ENCODE data around the gene CMTM8.

Gene CMTM8

GRCh38 chr3:32280262-32280910, 41.9 kb downstream of the CMTM8 start:
- DNase-seq = no peak

GRCh38 chr3:32281570-32282106, 43.2 kb downstream of the CMTM8 start:
- DNase-seq = no peak

GRCh38 chr3:32282578-32283154, 44.2 kb downstream of the CMTM8 start:
- DNase-seq = no peak

- no peak for DNase-seq
Measured at GRCh38 chr3:32283304-32283703, 44.8 kb downstream of the CMTM8 start.

GRCh38 chr3:32284443-32285212, 46.1 kb downstream of the CMTM8 start:
- no peak for DNase-seq

GRCh38 chr3:32285891-32286290, 47.4 kb downstream of the CMTM8 start:
- peak in 1 of 5 experiments; percentile 54 for DNase-seq

- DNase-seq = peak in 1 of 5 experiments; percentile 85
Measured at GRCh38 chr3:32288819-32289218, 50.3 kb downstream of the CMTM8 start.

- DNase-seq = no peak
Measured at GRCh38 chr3:32290619-32291018, 52.1 kb downstream of the CMTM8 start.

- no peak for DNase-seq
Measured at GRCh38 chr3:32292085-32292796, 53.8 kb downstream of the CMTM8 start.

- no peak for DNase-seq
Measured at GRCh38 chr3:32293903-32294302, 55.4 kb downstream of the CMTM8 start.

- peak in 4 of 5 experiments; percentile 32 to 61 (median 45) for DNase-seq
Measured at GRCh38 chr3:32296251-32297204, 58.0 kb downstream of the CMTM8 start.

GRCh38 chr3:32297366-32297765, 58.9 kb downstream of the CMTM8 start:
- DNase-seq = peak in 4 of 5 experiments; percentile 21 to 86 (median 33)

- no peak for DNase-seq
Measured at GRCh38 chr3:32301426-32301825, 62.9 kb downstream of the CMTM8 start.

- DNase-seq = peak in 1 of 5 experiments; percentile 22
Measured at GRCh38 chr3:32302601-32303398, 64.3 kb downstream of the CMTM8 start.

- peak in 1 of 5 experiments; percentile 88 for DNase-seq
Measured at GRCh38 chr3:32303399-32303747, 64.9 kb downstream of the CMTM8 start.

- peak in 1 of 5 experiments; percentile 30 for DNase-seq
Measured at GRCh38 chr3:32303977-32304881, 65.7 kb downstream of the CMTM8 start.

- no peak for DNase-seq
Measured at GRCh38 chr3:32305361-32305876, 66.9 kb downstream of the CMTM8 start.

- no peak for DNase-seq
Measured at GRCh38 chr3:32306072-32306471, 67.6 kb downstream of the CMTM8 start.

- DNase-seq = no peak
Measured at GRCh38 chr3:32307591-32307990, 69.1 kb downstream of the CMTM8 start.

Measured in T-helper 2 cell (primary cell).